ENCODE measurements around the gene APBA2. TPM values are rescaled to one million over a fixed set of nuclear protein-coding genes. Genes with fewer than 3 reads are reported as not detected.

Gene APBA2
- total RNA-seq, 1 donor from 2014 or later: 35.8 TPM

- H3K36me3 Mint-ChIP-seq: peaks cover 25% of the 10 kb centered on the region
- Histone ChIP-seq H3F3A (ENCODE audit: low read depth) (peaks cover 8% of the 10 kb centered on the region), H3K79me2 (ENCODE audit: low read depth) (peaks cover 11% of the 10 kb centered on the region), H3K9me3 (ENCODE audit: low read depth) (no peaks in the 10 kb centered on the region), H3K4me3 (no peak overlapping the region), H3K27me3 (no peaks in the 10 kb centered on the region), H3K36me3 (no peaks in the 10 kb centered on the region), H3K9ac (no peak overlapping the region), H2AFZ (replicated peaks) (no peak overlapping the region), H3K4me2 (no peak overlapping the region), H4K20me1 (ENCODE audit: low read depth) (peaks cover 9% of the 10 kb centered on the region), H3K4me1 (peaks cover 19% of the 10 kb centered on the region), H3K27ac (no peak overlapping the region)
- TF ChIP-seq EZH2 (IDR thresholded peaks at IDR 0.05) (no peak), EZH2phosphoT487 (IDR thresholded peaks at IDR 0.05) (no peak), CTCF (IDR thresholded peaks at IDR 0.05) (no peak)
- peaks cover 2% of the 10 kb centered on the region for H3K27me3 Mint-ChIP-seq (ENCODE audit: insufficient read depth, low read depth)
- DNase-seq (ENCODE audit: low spot score): no peak
- peaks cover 33% of the 10 kb centered on the region for H3K4me1 Mint-ChIP-seq
- H3K9me3 Mint-ChIP-seq: peaks cover 4% of the 10 kb centered on the region
- no peak overlapping the region for H3K4me3 Mint-ChIP-seq
- H3K27ac Mint-ChIP-seq: peak overlapping the region; percentile 75
Measured at GRCh38 chr15:28953573-28954195, 67.9 kb downstream of the APBA2 start.

- Mint-ChIP-seq H3K4me3 (peak overlapping the region; percentile 48), H3K9me3 (peaks cover 4% of the 10 kb centered on the region), H3K27me3 (ENCODE audit: insufficient read depth, low read depth) (peaks cover 2% of the 10 kb centered on the region), H3K27ac (peak overlapping the region; percentile 50), H3K4me1 (peaks cover 30% of the 10 kb centered on the region), H3K36me3 (peaks cover 25% of the 10 kb centered on the region)
- Histone ChIP-seq H3K79me2 (ENCODE audit: low read depth) (peaks cover 11% of the 10 kb centered on the region), H3K27ac (peak overlapping the region; percentile 80), H3K4me1 (peaks cover 19% of the 10 kb centered on the region), H3K27me3 (no peaks in the 10 kb centered on the region), H3F3A (ENCODE audit: low read depth) (peaks cover 8% of the 10 kb centered on the region), H3K9ac (no peak overlapping the region), H3K4me2 (peak overlapping the region; percentile 24), H3K4me3 (no peak overlapping the region), H4K20me1 (ENCODE audit: low read depth) (peaks cover 9% of the 10 kb centered on the region), H3K36me3 (no peaks in the 10 kb centered on the region), H3K9me3 (ENCODE audit: low read depth) (no peaks in the 10 kb centered on the region), H2AFZ (replicated peaks) (no peak overlapping the region)
- no peak for DNase-seq (ENCODE audit: low spot score)
- TF ChIP-seq EZH2 (IDR thresholded peaks at IDR 0.05): no peak
- TF ChIP-seq EZH2phosphoT487 (IDR thresholded peaks at IDR 0.05): no peak
- no peak for TF ChIP-seq CTCF (IDR thresholded peaks at IDR 0.05)
Measured at GRCh38 chr15:28954466-28955159, 68.8 kb downstream of the APBA2 start.

- TF ChIP-seq EZH2phosphoT487 (IDR thresholded peaks at IDR 0.05) (no peak), EZH2 (IDR thresholded peaks at IDR 0.05) (no peak), CTCF (IDR thresholded peaks at IDR 0.05) (no peak)
- Histone ChIP-seq H3K36me3 (no peaks in the 10 kb centered on the region), H3K4me3 (no peak overlapping the region), H2AFZ (replicated peaks) (no peak overlapping the region), H3K9ac (no peak overlapping the region), H3K4me2 (peak overlapping the region; percentile 24), H3K27ac (peak overlapping the region; percentile 80), H3F3A (ENCODE audit: low read depth) (peaks cover 8% of the 10 kb centered on the region), H3K9me3 (ENCODE audit: low read depth) (no peaks in the 10 kb centered on the region), H4K20me1 (ENCODE audit: low read depth) (peaks cover 9% of the 10 kb centered on the region), H3K79me2 (ENCODE audit: low read depth) (peaks cover 8% of the 10 kb centered on the region), H3K4me1 (peaks cover 19% of the 10 kb centered on the region), H3K27me3 (no peaks in the 10 kb centered on the region)
- peak overlapping the region; percentile 48 for H3K4me3 Mint-ChIP-seq
- peak; percentile 41 for DNase-seq (ENCODE audit: low spot score)
- H3K9me3 Mint-ChIP-seq: peaks cover 4% of the 10 kb centered on the region
- H3K4me1 Mint-ChIP-seq: peaks cover 30% of the 10 kb centered on the region
- H3K27ac Mint-ChIP-seq: no peak overlapping the region
- peaks cover 21% of the 10 kb centered on the region for H3K36me3 Mint-ChIP-seq
- H3K27me3 Mint-ChIP-seq (ENCODE audit: insufficient read depth, low read depth): peaks cover 2% of the 10 kb centered on the region
Measured at GRCh38 chr15:28955160-28955992, 69.6 kb downstream of the APBA2 start.
